Measurements from ENCODE around the gene CCSER2. TPM values are rescaled to one million over a fixed set of nuclear protein-coding genes. Genes with fewer than 3 reads are reported as not detected.
"Not testable (repeated sequence)": the region's sequence is repeated elsewhere in the genome, so short reads cannot be mapped to it uniquely, and the experiment has no call there.

CCSER2 gene
- total RNA-seq, 1 donor from 2014 or later = 80.2 TPM

GRCh38 chr10:84405662-84406061 is 77.3 kb downstream of the CCSER2 start:
- Mint-ChIP-seq H3K27me3 (ENCODE audit: unreplicated experiment) (no peaks in the 10 kb centered on the region), H3K36me3 (ENCODE audit: low read depth, unreplicated experiment) (peaks cover 11% of the 10 kb centered on the region), H3K9me3 (ENCODE audit: unreplicated experiment) (peaks cover 3% of the 10 kb centered on the region), H3K4me3 (ENCODE audit: unreplicated experiment) (no peak overlapping the region), H3K27ac (ENCODE audit: unreplicated experiment) (no peak overlapping the region), H3K4me1 (ENCODE audit: unreplicated experiment) (peaks cover 10% of the 10 kb centered on the region)
- TF ChIP-seq CTCF (IDR thresholded peaks at IDR 0.05; ENCODE audit: unreplicated experiment) = no peak
- no peak for DNase-seq (ENCODE audit: low spot score)

GRCh38 chr10:84406561-84406960 is 78.2 kb downstream of the CCSER2 start:
- Mint-ChIP-seq H3K4me1 (ENCODE audit: unreplicated experiment) (peaks cover 10% of the 10 kb centered on the region), H3K9me3 (ENCODE audit: unreplicated experiment) (peaks cover 4% of the 10 kb centered on the region), H3K27ac (ENCODE audit: unreplicated experiment) (no peak overlapping the region), H3K36me3 (ENCODE audit: low read depth, unreplicated experiment) (peaks cover 20% of the 10 kb centered on the region), H3K4me3 (ENCODE audit: unreplicated experiment) (no peak overlapping the region), H3K27me3 (ENCODE audit: unreplicated experiment) (no peaks in the 10 kb centered on the region)
- no peak for TF ChIP-seq CTCF (IDR thresholded peaks at IDR 0.05; ENCODE audit: unreplicated experiment)
- no peak for DNase-seq (ENCODE audit: low spot score)

GRCh38 chr10:84407388-84408049 is 79.1 kb downstream of the CCSER2 start:
- H3K27me3 Mint-ChIP-seq (ENCODE audit: unreplicated experiment) = no peaks in the 10 kb centered on the region
- no peak for DNase-seq (ENCODE audit: low spot score)
- H3K4me3 Mint-ChIP-seq (ENCODE audit: unreplicated experiment) = no peak overlapping the region
- peaks cover 8% of the 10 kb centered on the region for H3K9me3 Mint-ChIP-seq (ENCODE audit: unreplicated experiment)
- no peak overlapping the region for H3K27ac Mint-ChIP-seq (ENCODE audit: unreplicated experiment)
- H3K36me3 Mint-ChIP-seq (ENCODE audit: low read depth, unreplicated experiment) = peaks cover 28% of the 10 kb centered on the region
- H3K4me1 Mint-ChIP-seq (ENCODE audit: unreplicated experiment) = peaks cover 10% of the 10 kb centered on the region
- TF ChIP-seq CTCF (IDR thresholded peaks at IDR 0.05; ENCODE audit: unreplicated experiment) = no peak

GRCh38 chr10:84412482-84412881 is 84.1 kb downstream of the CCSER2 start:
- Mint-ChIP-seq H3K27ac (ENCODE audit: unreplicated experiment) (peak overlapping the region; percentile 3), H3K4me3 (ENCODE audit: unreplicated experiment) (no peak overlapping the region), H3K9me3 (ENCODE audit: unreplicated experiment) (peaks cover 17% of the 10 kb centered on the region), H3K27me3 (ENCODE audit: unreplicated experiment) (no peaks in the 10 kb centered on the region), H3K36me3 (ENCODE audit: low read depth, unreplicated experiment) (peaks cover 55% of the 10 kb centered on the region), H3K4me1 (ENCODE audit: unreplicated experiment) (peaks cover 6% of the 10 kb centered on the region)
- TF ChIP-seq CTCF (IDR thresholded peaks at IDR 0.05; ENCODE audit: unreplicated experiment) = no peak
- no peak for DNase-seq (ENCODE audit: low spot score)

- H3K27me3 Mint-ChIP-seq (ENCODE audit: unreplicated experiment); H3K27ac Mint-ChIP-seq (ENCODE audit: unreplicated experiment); H3K4me1 Mint-ChIP-seq (ENCODE audit: unreplicated experiment); H3K4me3 Mint-ChIP-seq (ENCODE audit: unreplicated experiment); DNase-seq (ENCODE audit: low spot score): not testable (repeated sequence)
- H3K9me3 Mint-ChIP-seq (ENCODE audit: unreplicated experiment) = peaks cover 17% of the 10 kb centered on the region
- H3K36me3 Mint-ChIP-seq (ENCODE audit: low read depth, unreplicated experiment) = peaks cover 52% of the 10 kb centered on the region
These were observed 85.7 kb downstream of the CCSER2 start for GRCh38 chr10:84414110-84414509.
